GM23248 (cell line): Measurements from ENCODE around the gene ABCB7.

Experiments used
- EZH2 ChIP-seq: fragments of 200-600 bp; sonication (generic); IDR thresholded peaks from 2 replicates; pipeline ENCODE4 v1.6.1; 2018; ENCODE audit warnings: antibody characterized with exemption, mild to moderate bottlenecking; ENCODE audit not compliant: insufficient read depth, poor library complexity, severe bottlenecking
- EZH2phosphoT487 ChIP-seq: fragments of 200-600 bp; sonication (generic); IDR thresholded peaks from 2 replicates; pipeline ENCODE4 v1.6.1; 2018; ENCODE audit warnings: antibody characterized with exemption, moderate library complexity, mild to moderate bottlenecking, low read depth; ENCODE audit not compliant: insufficient read depth

- TF ChIP-seq EZH2phosphoT487 (no peak), EZH2 (no peak)
Observed at GRCh38 chrX:75074475-75074874, 81.6 kb downstream of the ABCB7 start.
